HepG2 (cell line): ENCODE data around the gene ZNF3. TPM values are rescaled to one million over a fixed set of nuclear protein-coding genes. Genes with fewer than 3 reads are reported as not detected.

Source experiments
- ATF5 ChIP-seq: sonication (generic); formaldehyde crosslinking; IDR thresholded peaks from 2 replicates; pipeline ENCODE4 v1.4.0; 2020; ENCODE audit warnings: mild to moderate bottlenecking, low read depth, missing genetic modification reagents
- CENPT ChIP-seq: sonication (generic); formaldehyde crosslinking; IDR thresholded peaks from 2 replicates; pipeline ENCODE4 v1.8.0; 2022; ENCODE audit warnings: low read depth, mild to moderate bottlenecking, moderate library complexity, missing genetic modification reagents
- DNMT3B ChIP-seq: conservative IDR thresholded peaks from 2 replicates; pipeline ENCODE4 v1.6.1; 2016; ENCODE audit warnings: missing biosample characterization, control low read depth
- HNRNPUL1 ChIP-seq: fragments of 200-400 bp; formaldehyde crosslinking; IDR thresholded peaks from 2 replicates; pipeline ENCODE4 v1.6.1; 2017; ENCODE audit warnings: low read depth, mild to moderate bottlenecking, low read length, moderate library complexity
- IRF1 ChIP-seq: sonication (generic); formaldehyde crosslinking; IDR thresholded peaks from 2 replicates; pipeline ENCODE4 v1.4.0; 2020; ENCODE audit warnings: low read depth, mild to moderate bottlenecking, missing genetic modification reagents
- ISX ChIP-seq: sonication (generic); formaldehyde crosslinking; conservative IDR thresholded peaks from 2 replicates; pipeline ENCODE4 v1.5.0; 2020; ENCODE audit warnings: missing genetic modification reagents
- MEF2D ChIP-seq: sonication (generic); formaldehyde crosslinking; IDR thresholded peaks from 2 replicates; pipeline ENCODE4 v1.5.1; 2020; ENCODE audit warnings: mild to moderate bottlenecking, missing genetic modification reagents
- PHF21A ChIP-seq: sonication (generic); formaldehyde crosslinking; IDR thresholded peaks from 2 replicates; pipeline ENCODE4 v1.5.0; 2020; ENCODE audit warnings: mild to moderate bottlenecking, missing genetic modification reagents
- RNF219 ChIP-seq: sonication (generic); formaldehyde crosslinking; IDR thresholded peaks from 2 replicates; pipeline ENCODE4 v1.5.0; 2020; ENCODE audit warnings: mild to moderate bottlenecking, missing genetic modification reagents
- SOX13 ChIP-seq, 3 experiments: fragments of 450-650 bp in 1 of 3; sonication (generic) in 1 of 3; formaldehyde crosslinking in 1 of 3; IDR thresholded peaks in 2 of 3; conservative IDR thresholded peaks in 1 of 3; 2 replicates each; pipeline versions ENCODE4 v1.5.0 to v1.6.1; 2016 to 2020; ENCODE audit warnings: antibody characterized with exemption in 1 of 3, mild to moderate bottlenecking in 1 of 3, missing compliant biosample characterization in 1 of 3, missing genetic modification reagents in 1 of 3, moderate library complexity in 1 of 3
- TIGD3 ChIP-seq: sonication (generic); formaldehyde crosslinking; IDR thresholded peaks from 2 replicates; pipeline ENCODE4 v1.5.1; 2020; ENCODE audit warnings: mild to moderate bottlenecking, missing genetic modification reagents, borderline replicate concordance
- TMF1 ChIP-seq: sonication (generic); formaldehyde crosslinking; IDR thresholded peaks from 2 replicates; pipeline ENCODE4 v1.8.1; 2022; ENCODE audit warnings: low read depth, missing genetic modification reagents
- XRCC5 ChIP-seq: fragments of 200-400 bp; formaldehyde crosslinking; optimal IDR thresholded peaks from 2 replicates; pipeline ENCODE3; 2017; ENCODE audit warnings: mild to moderate bottlenecking, low read length
- ZBTB7B ChIP-seq: sonication (generic); formaldehyde crosslinking; IDR thresholded peaks from 2 replicates; pipeline ENCODE4 v1.4.0; 2020; ENCODE audit warnings: missing genetic modification reagents
- ZHX1 ChIP-seq: sonication (generic); formaldehyde crosslinking; IDR thresholded peaks from 2 replicates; pipeline ENCODE4 v1.8.1; 2022; ENCODE audit warnings: low read depth, mild to moderate bottlenecking, missing genetic modification reagents
- ZMAT5 ChIP-seq: sonication (generic); formaldehyde crosslinking; IDR thresholded peaks from 2 replicates; pipeline ENCODE4 v1.5.0; 2020; ENCODE audit warnings: mild to moderate bottlenecking, low read depth, missing genetic modification reagents, borderline replicate concordance
- ZNF766 ChIP-seq: sonication (generic); formaldehyde crosslinking; IDR thresholded peaks from 2 replicates; pipeline ENCODE4 v1.5.0; 2020; ENCODE audit warnings: missing genetic modification reagents, borderline replicate concordance
- ZNF790 ChIP-seq: sonication (generic); formaldehyde crosslinking; IDR thresholded peaks from 2 replicates; pipeline ENCODE4 v1.8.0; 2022; ENCODE audit warnings: missing genetic modification reagents, mild to moderate bottlenecking, borderline replicate concordance
- ZSCAN21 ChIP-seq: sonication (generic); formaldehyde crosslinking; IDR thresholded peaks from 2 replicates; pipeline ENCODE4 v1.8.0; 2022; ENCODE audit warnings: mild to moderate bottlenecking, missing genetic modification reagents, moderate library complexity, borderline replicate concordance
- polyA plus RNA-seq, 8 experiments: library from polyadenylated mRNA; depleted of rRNA in 3 of 8; stranded (reverse) in 7 of 8; unstranded in 1 of 8; fragments of >200 nt; fragmentation: Illumina TruSeq in 4 of 8; extraction: Trizol in 4 of 8; gene quantifications; 2 replicates each; pipeline versions ENCODE4 v1.2.1 to v1.2.3, GENCODE V29; 2011 to 2016; ENCODE audit warnings: low read depth in 4 of 8, missing spikeins in 1 of 8, mixed read lengths in 1 of 8; ENCODE audit not compliant: insufficient read depth in 1 of 8
- total RNA-seq, 5 experiments: library from RNA; depleted of rRNA; stranded (reverse); fragments of >200 nt; fragmentation: Illumina TruSeq; extraction: Trizol; gene quantifications; 2 replicates each; pipeline ENCODE4 v1.2.3, GENCODE V29; 2016; ENCODE audit warnings: low read depth in 1 of 5

ZNF3 gene
- total and polyA plus RNA-seq, 2 of the 13 experiments (the other 11 are each of a cell fraction or from before 2014, with no cell fraction given): 33.7 to 56.9 TPM

- TF ChIP-seq HNRNPUL1 (no peak), DNMT3B (CRISPR knock-in tag) (no peak; the same call in 1 of the 2 replicates), ATF5 (peak; percentile 87; the same call in 1 of the 2 replicates), ISX (CRISPR knock-in tag) (0 out of 2 replicates have a peak, but pooled peaks have one; percentile 75), MEF2D (CRISPR knock-in tag) (no peak; the same call in 1 of the 2 replicates), SOX13 (IDR thresholded peaks at IDR 0.05) (no peak), SOX13 (CRISPR knock-in tag; conservative IDR thresholded peaks at IDR 0.05 in 1 of 2, IDR thresholded peaks at IDR 0.05 in 1 of 2) (peak in 1 of 2 experiments; percentile 29; a peak in 1 of 4 replicates), RNF219 (CRISPR knock-in tag) (no peak), ZNF790 (CRISPR knock-in tag) (peak; percentile 48; the same call in 1 of the 2 replicates), XRCC5 (no peak), TMF1 (CRISPR knock-in tag) (peak; percentile 97), ZSCAN21 (CRISPR knock-in tag) (peak; percentile 99), ZBTB7B (CRISPR knock-in tag) (no peak), PHF21A (no peak), ZMAT5 (CRISPR knock-in tag) (no peak), ZHX1 (peak; percentile 93), ZNF766 (CRISPR knock-in tag) (0 out of 2 replicates have a peak, but pooled peaks have one; percentile 84), CENPT (CRISPR knock-in tag) (peak; percentile 91), TIGD3 (CRISPR knock-in tag) (peak; percentile 69; the same call in 1 of the 2 replicates), IRF1 (CRISPR knock-in tag) (peak; percentile 93)
Observed at GRCh38 chr7:100088621-100089457, 7.3 kb upstream of the ZNF3 start, which contains the start of gene COPS6 (continued).
